ENCODE data around the gene PRDM10. TPM values are rescaled to one million over a fixed set of nuclear protein-coding genes. Genes with fewer than 3 reads are reported as not detected.
A peak's percentile ranks its signal among the peaks of the same experiment; 100 is the strongest.

The PRDM10 gene
- total RNA-seq, 2 experiments from 2014 or later: 11.7 to 12.6 TPM

- no peak overlapping the region for H3K4me3 Mint-ChIP-seq
- H3K4me1 Mint-ChIP-seq: peaks cover 34% of the 10 kb centered on the region
- ChIA-PET CTCF (no interaction called here), POLR2A (interaction anchor here (1.2 to 2.3 kb wide), 4 partner anchors 10 to 215 kb away, joined by 3 to 17 read pairs (median 4); partner anchors contain the start of genes APLP2 and TMEM45B)
- peak overlapping the region; percentile 99 for H3K27ac Mint-ChIP-seq
- no peak for DNase-seq
- no peaks in the 10 kb centered on the region for H3K27me3 Mint-ChIP-seq
- H3K9me3 Mint-ChIP-seq: no peaks in the 10 kb centered on the region
- peaks cover 17% of the 10 kb centered on the region for H3K36me3 Mint-ChIP-seq (ENCODE audit: low read depth)
These were observed 147.5 kb downstream of the PRDM10 start for GRCh38 chr11:129855086-129855485.

GRCh38 chr11:129854232-129854805 is 148.3 kb downstream of the PRDM10 start:
- no peaks in the 10 kb centered on the region for H3K9me3 Mint-ChIP-seq
- peaks cover 13% of the 10 kb centered on the region for H3K36me3 Mint-ChIP-seq (ENCODE audit: low read depth)
- H3K4me3 Mint-ChIP-seq: peak overlapping the region; percentile 61
- DNase-seq: no peak
- H3K27ac Mint-ChIP-seq: peak overlapping the region; percentile 99
- POLR2A ChIA-PET: interaction anchor here (0.8 to 2.3 kb wide), 11 partner anchors 8 to 450 kb away, joined by 3 to 17 read pairs (median 4); partner anchors contain the start of genes APLP2 and TMEM45B
- peaks cover 34% of the 10 kb centered on the region for H3K4me1 Mint-ChIP-seq
- CTCF ChIA-PET: interaction anchor here (1.0 to 2.0 kb wide), 4 partner anchors 27 to 278 kb away, joined by 3 to 7 read pairs (median 5); partner anchors contain the start of gene NFRKB
- H3K27me3 Mint-ChIP-seq: no peaks in the 10 kb centered on the region

GRCh38 chr11:129853518-129854231 is 149.0 kb downstream of the PRDM10 start:
- Mint-ChIP-seq H3K27me3 (no peaks in the 10 kb centered on the region), H3K27ac (peak overlapping the region; percentile 99), H3K36me3 (ENCODE audit: low read depth) (peaks cover 11% of the 10 kb centered on the region), H3K4me1 (peaks cover 34% of the 10 kb centered on the region), H3K4me3 (peak overlapping the region; percentile 61), H3K9me3 (no peaks in the 10 kb centered on the region)
- ChIA-PET POLR2A (interaction anchor here (0.8 to 2.3 kb wide), 11 partner anchors 8 to 451 kb away, joined by 3 to 17 read pairs (median 4); partner anchors contain the start of genes APLP2 and TMEM45B), CTCF (interaction anchor here (1.0 to 2.0 kb wide), 4 partner anchors 28 to 279 kb away, joined by 3 to 7 read pairs (median 5); partner anchors contain the start of gene NFRKB)
- DNase-seq: peak; percentile 85

- ChIA-PET POLR2A (no interaction called here), CTCF (interaction anchor here (1.6 kb wide), 1 partner anchor 42 kb away, joined by 3 read pairs; no protein-coding TSS in a partner anchor)
- H3K4me1 Mint-ChIP-seq: peaks cover 34% of the 10 kb centered on the region
- no peak overlapping the region for H3K4me3 Mint-ChIP-seq
- no peaks in the 10 kb centered on the region for H3K9me3 Mint-ChIP-seq
- H3K27me3 Mint-ChIP-seq: no peaks in the 10 kb centered on the region
- H3K36me3 Mint-ChIP-seq (ENCODE audit: low read depth): peaks cover 4% of the 10 kb centered on the region
- no peak for DNase-seq
- no peak overlapping the region for H3K27ac Mint-ChIP-seq
These were observed 150.4 kb downstream of the PRDM10 start for GRCh38 chr11:129852125-129852740.

Other genes with a start within 250 kb of the PRDM10 start
- gene TMEM45B, start 187.0 kb downstream of the PRDM10 start, total RNA-seq: 1 to 10 TPM; 3.1 to 3.3 TPM
- gene NFRKB, start 107.3 kb downstream of the PRDM10 start, total RNA-seq: 10 to 100 TPM; 39.2 to 44.9 TPM
- gene APLP2, start 67.1 kb upstream of the PRDM10 start, total RNA-seq: 10 to 100 TPM; 31.1 to 33.2 TPM
- not detected for gene ST14, start 156.9 kb upstream of the PRDM10 start, total RNA-seq